NCI-H1930 (cell line): ENCODE measurements around the gene NEB.

Source experiments
- DNase-seq, 2 experiments: peaks; one replicate each; lab custom pipeline; 2025; lab: John Stamatoyannopoulos, UW

NEB gene

GRCh38 chr2:151551556-151551955, 182.7 kb downstream of the NEB start:
- no peak for DNase-seq

GRCh38 chr2:151549191-151549590, 185.1 kb downstream of the NEB start:
- DNase-seq, result no peak

- no peak for DNase-seq
Observed at GRCh38 chr2:151544449-151544848, 189.8 kb downstream of the NEB start.

GRCh38 chr2:151543876-151544275, 190.4 kb downstream of the NEB start:
- no peak for DNase-seq

- no peak for DNase-seq
Observed at GRCh38 chr2:151534001-151534400, 200.3 kb downstream of the NEB start.

- no peak for DNase-seq
Observed at GRCh38 chr2:151533127-151533526, 201.1 kb downstream of the NEB start.

- no peak for DNase-seq
Observed at GRCh38 chr2:151526572-151527090, 207.6 kb downstream of the NEB start.

- DNase-seq, result no peak
Observed at GRCh38 chr2:151525821-151526373, 208.4 kb downstream of the NEB start.

GRCh38 chr2:151523850-151524249, 210.4 kb downstream of the NEB start:
- DNase-seq, result no peak

- DNase-seq, result no peak
Observed at GRCh38 chr2:151522556-151522955, 211.7 kb downstream of the NEB start.

GRCh38 chr2:151520976-151521375, 213.3 kb downstream of the NEB start:
- DNase-seq, result no peak

GRCh38 chr2:151518802-151519201, 215.5 kb downstream of the NEB start:
- no peak for DNase-seq

- DNase-seq, result no peak
Observed at GRCh38 chr2:151508519-151508918, 225.8 kb downstream of the NEB start.

- no peak for DNase-seq
Observed at GRCh38 chr2:151506170-151506569, 228.1 kb downstream of the NEB start.

GRCh38 chr2:151498178-151498577, 236.1 kb downstream of the NEB start:
- DNase-seq, result no peak

GRCh38 chr2:151491496-151491895, 242.8 kb downstream of the NEB start:
- DNase-seq, result no peak

- no peak for DNase-seq
Observed at GRCh38 chr2:151490276-151490675, 244.0 kb downstream of the NEB start.

- no peak for DNase-seq
Observed at GRCh38 chr2:151486053-151486452, 248.2 kb downstream of the NEB start.

- DNase-seq, result no peak
Observed at GRCh38 chr2:151484100-151484499, 250.2 kb downstream of the NEB start.

- no peak for DNase-seq
Observed at GRCh38 chr2:151483546-151483945, 250.7 kb downstream of the NEB start.

- DNase-seq, result no peak
Observed at GRCh38 chr2:151482171-151482725, 252.0 kb downstream of the NEB start.

GRCh38 chr2:151481744-151482143, 252.5 kb downstream of the NEB start:
- no peak for DNase-seq

GRCh38 chr2:151478011-151478410, 256.3 kb downstream of the NEB start:
- DNase-seq, result no peak

GRCh38 chr2:151476287-151476686, 258.0 kb downstream of the NEB start:
- DNase-seq, result no peak
